Activated naive CD4-positive, alpha-beta T cell (primary cell): Measurements from ENCODE around the gene BHMT.
A peak's percentile ranks its signal among the peaks of the same experiment; 100 is the strongest.
"Not testable (repeated sequence)": the region's sequence is repeated elsewhere in the genome, so short reads cannot be mapped to it uniquely, and the experiment has no call there.

Experiments used
- DNase-seq, 4 experiments: peaks; one replicate each; lab custom pipeline; 2025; lab: John Stamatoyannopoulos, UW

Gene BHMT

GRCh38 chr5:79111960-79112702, 522 bp downstream of the BHMT start:
- DNase-seq = no peak

GRCh38 chr5:79112703-79113058, 1.1 kb downstream of the BHMT start:
- DNase-seq = no peak

GRCh38 chr5:79119486-79119885, 7.9 kb downstream of the BHMT start:
- no peak for DNase-seq

GRCh38 chr5:79120221-79120620, 8.6 kb downstream of the BHMT start:
- no peak for DNase-seq

- DNase-seq = no peak
Measured at GRCh38 chr5:79122973-79123372, 11.4 kb downstream of the BHMT start.

- DNase-seq = no peak
Measured at GRCh38 chr5:79124607-79125006, 13.0 kb downstream of the BHMT start.

- DNase-seq = no peak
Measured at GRCh38 chr5:79130781-79131180, 19.2 kb downstream of the BHMT start.

GRCh38 chr5:79133121-79133656, 21.6 kb downstream of the BHMT start:
- DNase-seq = no peak

- DNase-seq = peak; percentile 13 to 44 (median 28)
Measured at GRCh38 chr5:79133657-79134451, 22.2 kb downstream of the BHMT start.

GRCh38 chr5:79135790-79136553, 24.4 kb downstream of the BHMT start:
- DNase-seq = no peak

- DNase-seq = no peak
Measured at GRCh38 chr5:79136618-79137017, 25.0 kb downstream of the BHMT start.

GRCh38 chr5:79140553-79140952, 28.9 kb downstream of the BHMT start:
- DNase-seq = no peak

- no peak for DNase-seq
Measured at GRCh38 chr5:79143684-79144379, 32.2 kb downstream of the BHMT start.

- DNase-seq = no peak
Measured at GRCh38 chr5:79147076-79147475, 35.5 kb downstream of the BHMT start.

GRCh38 chr5:79149433-79149832, 37.8 kb downstream of the BHMT start:
- no peak for DNase-seq

GRCh38 chr5:79151942-79152671, 40.5 kb downstream of the BHMT start:
- no peak for DNase-seq

- DNase-seq = no peak
Measured at GRCh38 chr5:79157305-79157704, 45.7 kb downstream of the BHMT start.

- not testable (repeated sequence) for DNase-seq
Measured at GRCh38 chr5:79161647-79162046, 50.0 kb downstream of the BHMT start.

GRCh38 chr5:79168031-79168430, 56.4 kb downstream of the BHMT start:
- DNase-seq = no peak

GRCh38 chr5:79170661-79171060, 59.1 kb downstream of the BHMT start:
- DNase-seq = no peak

GRCh38 chr5:79171635-79172245, 60.1 kb downstream of the BHMT start:
- DNase-seq = no peak
